Thyroid gland (tissue), 4 donors: ENCODE measurements around the gene NDUFA6. TPM values are rescaled to one million over a fixed set of nuclear protein-coding genes. Genes with fewer than 3 reads are reported as not detected.
A peak's percentile ranks its signal among the peaks of the same experiment; 100 is the strongest.
"Not testable (repeated sequence)": the region's sequence is repeated elsewhere in the genome, so short reads cannot be mapped to it uniquely, and the experiment has no call there.

Source experiments
- DNase-seq, 2 donors: peaks; one replicate each; pipeline ENCODE4 v3.0.0-alpha.2; 2019
- H3K27ac ChIP-seq, 3 donors: fragments of 200-600 bp; sonication (generic); 1 replicate in 2 of 3; 2 replicates in 1 of 3; pipeline ENCODE4 v1.5.1; 2016 to 2019; ENCODE audit warnings: mild to moderate bottlenecking in 1 of 3, moderate library complexity in 1 of 3
- H3K27me3 ChIP-seq: fragments of 200-600 bp; sonication (generic); one replicate; pipeline ENCODE4 v1.5.1; 2019
- H3K36me3 ChIP-seq, 2 donors: fragments of 200-600 bp; sonication (generic); one replicate each; pipeline ENCODE4 v1.5.1; 2016 to 2019
- H3K4me1 ChIP-seq, 2 donors: fragments of 200-600 bp; sonication (generic); one replicate each; pipeline ENCODE4 v1.5.1; 2017 to 2019
- H3K4me3 ChIP-seq, 3 donors: fragments of 200-600 bp; sonication (generic); replicated peaks in 1 of 3; 1 replicate in 2 of 3; 2 replicates in 1 of 3; pipeline ENCODE4 v1.5.1; 2016; ENCODE audit warnings: mild to moderate bottlenecking in 1 of 3
- H3K9me3 ChIP-seq: fragments of 200-600 bp; sonication (generic); one replicate; pipeline ENCODE4 v1.5.1; 2017
- POLR2A ChIP-seq, 2 donors: fragments of 450-650 bp; IDR thresholded peaks; one replicate each; pipeline ENCODE4 v1.6.1; 2017; ENCODE audit warnings: antibody characterized with exemption in 2 of 2, mild to moderate bottlenecking in 2 of 2, moderate library complexity in 1 of 2
- WGBS, 2 donors: methylation state at CpG; one replicate each; pipeline ENCODE4 v1.1.5; 2017; 5-methylcytosine and 5-hydroxymethylcytosine counted together
- intact Hi-C: fragments of 100-400 bp; cut with DNase I; formaldehyde crosslinking; loops from one replicate; pipeline ENCODE4 v1.15.1; 2023
- total RNA-seq, 4 donors: library from RNA; depleted of rRNA; stranded (reverse); fragments of >200 nt; gene quantifications; one replicate each; pipeline ENCODE4 v1.2.3, GENCODE V29; 2016
- TF ChIP-seq, protein P1 (sequence below), 6 experiments: fragments of 200-600 bp in 3 of 6; fragments of 450-650 bp in 3 of 6; sonication (generic) in 3 of 6; IDR thresholded peaks; one replicate each; pipeline ENCODE4 v1.5.1; 2016 to 2019; ENCODE audit warnings: antibody characterized with exemption in 6 of 6, mild to moderate bottlenecking in 2 of 6, inconsistent platforms in 1 of 6, moderate library complexity in 1 of 6

The NDUFA6 gene
- total RNA-seq, 4 donors from 2014 or later, result 32.9 to 85.6 (median 73.4) TPM

DNA sequence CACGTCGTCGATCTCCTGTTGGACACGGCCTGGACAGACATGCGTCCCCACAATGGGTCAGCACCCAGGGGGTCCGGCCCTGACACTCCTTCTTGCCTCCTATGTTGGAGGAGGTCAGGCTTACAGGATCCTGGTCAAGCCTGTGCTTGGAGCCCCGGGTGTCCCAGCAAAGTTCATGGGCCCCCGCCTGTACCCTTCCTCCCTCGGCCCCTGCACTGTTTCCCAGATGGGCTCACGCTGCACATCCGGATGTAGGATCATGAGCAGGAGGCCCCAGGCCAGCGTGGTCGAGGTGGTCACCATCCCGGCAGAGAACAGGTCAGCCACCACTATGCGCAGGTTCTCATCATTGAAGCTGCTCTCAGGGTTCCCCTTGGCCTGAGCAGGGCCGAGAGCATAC is 37.0 kb upstream of the NDUFA6 start:
- Histone ChIP-seq H3K9me3 (no peaks in the 10 kb centered on the region), H3K27me3 (no peaks in the 10 kb centered on the region), H3K36me3 (no peaks in the 10 kb centered on the region), H3K27ac (no peak overlapping the region), H3K4me3 (no peak overlapping the region), H3K4me1 (no peaks in the 10 kb centered on the region)
- WGBS, 2 donors, result 88 to 95% methylated on average over 15 to 16 of the region's 16 CpGs
- TF ChIP-seq POLR2A (IDR thresholded peaks at IDR 0.05), result no peak
- TF ChIP-seq, protein P1, sequence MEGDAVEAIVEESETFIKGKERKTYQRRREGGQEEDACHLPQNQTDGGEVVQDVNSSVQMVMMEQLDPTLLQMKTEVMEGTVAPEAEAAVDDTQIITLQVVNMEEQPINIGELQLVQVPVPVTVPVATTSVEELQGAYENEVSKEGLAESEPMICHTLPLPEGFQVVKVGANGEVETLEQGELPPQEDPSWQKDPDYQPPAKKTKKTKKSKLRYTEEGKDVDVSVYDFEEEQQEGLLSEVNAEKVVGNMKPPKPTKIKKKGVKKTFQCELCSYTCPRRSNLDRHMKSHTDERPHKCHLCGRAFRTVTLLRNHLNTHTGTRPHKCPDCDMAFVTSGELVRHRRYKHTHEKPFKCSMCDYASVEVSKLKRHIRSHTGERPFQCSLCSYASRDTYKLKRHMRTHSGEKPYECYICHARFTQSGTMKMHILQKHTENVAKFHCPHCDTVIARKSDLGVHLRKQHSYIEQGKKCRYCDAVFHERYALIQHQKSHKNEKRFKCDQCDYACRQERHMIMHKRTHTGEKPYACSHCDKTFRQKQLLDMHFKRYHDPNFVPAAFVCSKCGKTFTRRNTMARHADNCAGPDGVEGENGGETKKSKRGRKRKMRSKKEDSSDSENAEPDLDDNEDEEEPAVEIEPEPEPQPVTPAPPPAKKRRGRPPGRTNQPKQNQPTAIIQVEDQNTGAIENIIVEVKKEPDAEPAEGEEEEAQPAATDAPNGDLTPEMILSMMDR (IDR thresholded peaks at IDR 0.05), result no peak
- DNase-seq, result no peak
- intact Hi-C loops, result no loop called here

DNA sequence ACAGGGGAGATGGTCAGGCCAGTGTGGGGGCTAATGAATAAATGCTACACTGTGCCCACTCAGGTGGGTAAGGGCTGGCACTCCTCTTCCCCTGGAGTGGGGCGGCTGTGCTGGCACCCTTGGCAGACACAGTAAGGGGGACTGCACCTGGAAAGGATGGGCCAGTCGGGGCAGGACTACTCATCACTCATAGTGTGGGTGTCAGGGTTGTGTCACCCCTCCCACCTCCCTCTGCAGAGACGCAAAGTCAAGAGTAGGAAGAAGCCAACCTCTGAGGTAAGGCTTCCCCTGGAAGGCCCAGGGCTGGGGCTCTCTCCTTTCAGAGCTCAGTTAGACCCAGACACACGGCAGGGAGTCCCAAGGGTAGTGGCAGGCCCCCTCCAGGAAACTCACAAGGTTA is 33.0 kb upstream of the NDUFA6 start:
- H3K4me3 ChIP-seq, result not testable (repeated sequence)

DNA sequence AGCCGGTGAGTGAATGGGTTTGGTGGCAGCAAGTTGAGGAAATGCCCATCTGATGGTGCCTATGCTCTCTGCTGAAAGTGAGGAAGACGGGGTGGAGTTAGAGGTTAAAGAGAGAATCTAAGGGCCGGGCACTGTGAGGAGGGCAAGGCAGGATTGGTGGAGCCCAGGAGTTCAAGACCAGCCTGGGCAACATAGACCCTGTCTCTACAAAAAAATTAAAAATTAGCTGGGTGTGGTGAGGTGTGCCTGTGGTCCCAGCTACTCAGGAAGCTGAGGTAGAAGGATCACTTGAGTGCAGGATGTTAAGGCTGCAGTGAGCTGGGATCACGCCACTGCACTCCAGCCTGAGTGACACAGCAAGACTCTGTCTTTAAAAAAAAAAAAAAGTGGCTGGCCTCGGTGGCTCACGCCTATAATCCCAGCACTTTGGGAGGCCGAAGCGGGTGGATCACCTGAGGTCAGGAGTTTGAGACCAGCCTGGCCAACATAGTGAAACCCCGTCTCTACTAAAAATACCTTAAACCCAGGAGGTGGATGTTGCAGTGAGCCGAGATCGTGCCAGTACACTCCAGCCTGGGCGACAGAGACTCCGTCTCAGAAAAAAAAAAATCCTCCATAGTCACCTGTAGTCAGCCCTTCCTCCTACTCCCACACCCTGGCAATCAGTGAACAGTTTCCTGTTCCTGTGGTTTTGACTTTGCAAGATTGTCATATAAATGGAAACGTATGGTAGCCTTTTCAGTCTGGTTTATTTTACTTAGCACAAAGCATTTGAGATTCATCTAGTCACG is 29.9 kb upstream of the NDUFA6 start:
- WGBS, 2 donors, result 79 to 88% methylated on average over 15 of the region's 15 CpGs
- intact Hi-C loops, H3K36me3 ChIP-seq, H3K9me3 ChIP-seq, H3K27me3 ChIP-seq, H3K27ac ChIP-seq, DNase-seq, H3K4me3 ChIP-seq, H3K4me1 ChIP-seq: not testable (repeated sequence)

More for the DNA sequence above, 33.0 kb upstream of the NDUFA6 start:
- H3K9me3 ChIP-seq, H3K4me1 ChIP-seq, H3K27me3 ChIP-seq, intact Hi-C loops, H3K36me3 ChIP-seq, H3K27ac ChIP-seq, DNase-seq: not testable (repeated sequence)
- no CpG with 5 or more reads among the region's 4 CpGs for WGBS, 2 donors

DNA sequence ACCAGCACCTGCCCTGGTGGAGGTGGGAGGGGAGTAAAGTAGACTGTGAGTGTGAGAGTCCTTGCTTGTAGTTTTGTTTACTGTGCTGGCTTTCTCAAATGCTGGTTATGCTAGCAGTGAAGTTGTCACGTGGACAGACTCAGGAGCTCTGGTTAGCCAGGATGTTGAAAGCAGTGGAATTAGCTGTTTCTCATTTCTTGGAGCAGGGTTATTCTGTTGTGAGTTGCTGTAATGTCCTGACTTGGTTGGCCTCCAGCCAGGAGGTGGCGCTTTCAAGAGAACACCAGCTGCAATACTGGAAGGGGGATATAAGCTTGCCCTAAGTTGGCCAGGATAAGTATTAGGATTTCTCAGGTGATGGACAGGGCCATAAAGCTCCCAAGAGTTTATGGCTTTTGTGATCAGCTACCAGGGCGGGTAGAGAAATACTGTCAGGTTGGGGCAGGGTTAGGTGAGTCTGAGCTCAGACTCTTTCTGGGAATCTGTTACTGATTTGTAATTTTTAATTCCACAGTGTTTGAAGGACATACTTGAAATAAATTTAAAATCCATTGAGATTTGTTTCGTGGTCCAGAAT is 26.4 kb upstream of the NDUFA6 start:
- H3K27me3 ChIP-seq, result no peaks in the 10 kb centered on the region
- H3K4me1 ChIP-seq, result peaks cover 0 to 9% of the 10 kb centered on the region in 2 donors
- no peaks in the 10 kb centered on the region for H3K9me3 ChIP-seq
- no peak overlapping the region for H3K4me3 ChIP-seq
- no peaks in the 10 kb centered on the region for H3K36me3 ChIP-seq
- 57 to 66% methylated on average over 4 of the region's 4 CpGs for WGBS, 2 donors
- no peak for TF ChIP-seq POLR2A (IDR thresholded peaks at IDR 0.05)
- TF ChIP-seq, protein P1 (IDR thresholded peaks at IDR 0.05), result peak in 1 of 6 experiments; percentile 8
- DNase-seq, result peak; percentile 83 to 86
- H3K27ac ChIP-seq, result peak overlapping the region in 1 of 3 donors; percentile 6
- intact Hi-C loops, result no loop called here

DNA sequence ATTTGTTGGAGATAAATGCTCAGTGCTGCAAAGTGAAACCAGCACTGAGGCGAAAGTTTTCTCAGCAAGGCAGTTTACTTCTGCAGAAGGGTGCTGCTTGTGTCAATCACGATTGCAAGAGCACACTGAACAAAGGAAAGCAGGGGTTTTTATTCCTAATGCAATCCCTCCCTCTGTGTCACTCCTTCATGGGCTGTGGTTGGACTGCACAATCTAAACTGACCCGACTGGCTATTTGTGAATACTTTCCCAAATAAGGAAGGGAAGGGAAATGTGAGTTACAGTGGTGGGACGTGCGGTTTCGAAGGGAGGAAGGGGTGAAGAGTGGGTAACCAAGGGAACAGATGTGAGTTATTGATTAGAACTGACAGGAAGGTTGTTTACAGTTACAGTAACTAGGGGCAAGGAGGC is 24.9 kb upstream of the NDUFA6 start:
- DNase-seq, H3K36me3 ChIP-seq, H3K4me3 ChIP-seq, intact Hi-C loops, H3K27ac ChIP-seq, H3K4me1 ChIP-seq, H3K27me3 ChIP-seq, H3K9me3 ChIP-seq: not testable (repeated sequence)
- 78 to 89% methylated on average over 6 of the region's 6 CpGs for WGBS, 2 donors

DNA sequence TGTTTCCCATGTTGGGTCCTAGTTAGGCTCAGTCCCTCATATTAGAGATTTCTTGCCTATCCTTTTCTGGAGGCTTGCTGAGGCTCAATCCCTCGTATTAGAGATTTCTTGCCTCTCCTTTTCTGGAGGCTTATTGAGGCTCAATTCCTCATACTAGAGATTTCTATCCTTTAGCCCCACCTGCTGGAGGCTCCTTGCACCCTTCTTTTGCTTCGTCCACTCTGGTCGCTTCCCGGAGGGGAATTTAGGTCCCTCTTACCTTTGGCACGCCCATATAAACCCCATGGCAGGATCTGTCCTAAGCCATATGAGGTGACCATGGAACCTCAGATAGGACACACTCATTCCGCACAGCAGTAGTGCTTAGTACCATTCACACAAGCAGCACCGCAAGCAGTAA is 24.1 kb upstream of the NDUFA6 start:
- Histone ChIP-seq H3K36me3 (no peaks in the 10 kb centered on the region), H3K4me1 (peaks cover 0 to 9% of the 10 kb centered on the region in 2 donors), H3K9me3 (no peaks in the 10 kb centered on the region), H3K27ac (no peak overlapping the region), H3K4me3 (no peak overlapping the region), H3K27me3 (no peaks in the 10 kb centered on the region)
- DNase-seq, result no peak
- WGBS, 2 donors, result 96 to 97% methylated on average over 7 of the region's 7 CpGs
- intact Hi-C loops, result no loop called here
- TF ChIP-seq POLR2A (IDR thresholded peaks at IDR 0.05), result no peak
- TF ChIP-seq, protein P1 (IDR thresholded peaks at IDR 0.05), result peak in 2 of 6 experiments; percentile 18 to 28

DNA sequence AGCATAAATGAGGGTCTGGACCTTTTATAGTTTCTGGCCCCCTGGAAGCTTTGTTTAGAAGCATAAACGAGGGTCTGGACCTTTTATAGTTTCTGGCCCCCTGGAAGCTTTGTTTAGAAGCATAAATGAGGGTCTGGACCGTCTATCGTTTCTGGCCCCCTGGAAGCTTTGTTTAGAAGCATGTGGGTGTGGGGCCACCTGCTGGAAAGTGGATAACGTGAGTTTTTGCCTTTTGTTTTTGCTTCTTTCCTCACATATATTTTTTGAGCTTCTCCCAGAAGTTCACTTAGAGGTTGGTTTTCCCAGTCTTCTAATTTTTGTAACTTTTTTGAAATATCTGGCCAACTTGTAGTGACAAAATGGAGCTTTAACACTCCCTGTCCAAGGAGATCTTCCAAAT is 22.2 kb upstream of the NDUFA6 start:
- 31 to 33% methylated on average over 2 to 4 of the region's 4 CpGs for WGBS, 2 donors
- H3K27ac ChIP-seq, intact Hi-C loops, H3K4me1 ChIP-seq, DNase-seq, H3K36me3 ChIP-seq, H3K9me3 ChIP-seq, H3K4me3 ChIP-seq, H3K27me3 ChIP-seq: not testable (repeated sequence)
